Hematopoietic multipotent progenitor cell treated with erythropoietin and hydrocortisone succinate and interleukin-3 and kit ligand, for 8 days (in vitro differentiated cells): ENCODE results near the gene IBSP.

Experiments
- DNase-seq: peaks from one replicate; pipeline ENCODE4 v3.0.0-alpha.2; 2015

IBSP gene

GRCh38 chr4:87838890-87839591, 39.7 kb downstream of the IBSP start:
- DNase-seq = peak; percentile 28

GRCh38 chr4:87839592-87839946, 40.2 kb downstream of the IBSP start:
- DNase-seq = no peak

- DNase-seq = no peak
Observed at GRCh38 chr4:87840149-87840548, 40.8 kb downstream of the IBSP start.

GRCh38 chr4:87843936-87844335, 44.6 kb downstream of the IBSP start:
- DNase-seq = no peak

GRCh38 chr4:87844452-87844851, 45.1 kb downstream of the IBSP start:
- no peak for DNase-seq

GRCh38 chr4:87846226-87846625, 46.9 kb downstream of the IBSP start:
- no peak for DNase-seq

- DNase-seq = peak; percentile 62
Observed at GRCh38 chr4:87848622-87849351, 49.4 kb downstream of the IBSP start.

GRCh38 chr4:87849612-87850011, 50.3 kb downstream of the IBSP start:
- no peak for DNase-seq

GRCh38 chr4:87851332-87851731, 52.0 kb downstream of the IBSP start:
- DNase-seq = no peak

GRCh38 chr4:87851953-87852352, 52.6 kb downstream of the IBSP start:
- DNase-seq = no peak

- DNase-seq = peak; percentile 62
Observed at GRCh38 chr4:87853108-87853507, 53.8 kb downstream of the IBSP start.

- DNase-seq = no peak
Observed at GRCh38 chr4:87853891-87854290, 54.5 kb downstream of the IBSP start.

- no peak for DNase-seq
Observed at GRCh38 chr4:87855559-87855958, 56.2 kb downstream of the IBSP start.

- no peak for DNase-seq
Observed at GRCh38 chr4:87856816-87857215, 57.5 kb downstream of the IBSP start.

GRCh38 chr4:87857789-87858188, 58.4 kb downstream of the IBSP start:
- DNase-seq = no peak
